ENCODE measurements around the gene GABRB3.

GRCh38 chr15:26739791-26740190 is 33.1 kb downstream of the GABRB3 start:
- TF ChIP-seq POLR2A (IDR thresholded peaks at IDR 0.05; ENCODE audit: low read length), result no peak
- TF ChIP-seq GATA1 (IDR thresholded peaks at IDR 0.05; ENCODE audit: low read depth, low read length), result no peak
